DMS114 treated with DMSO at 0.1 percent for 48 hours (cell line): Measurements from ENCODE around the gene OR2L13.
"Not testable (repeated sequence)": the region's sequence is repeated elsewhere in the genome, so short reads cannot be mapped to it uniquely, and the experiment has no call there.

Source experiments
- DNase-seq: peaks from one replicate; lab custom pipeline; 2025; ENCODE audit not compliant: unreplicated experiment; lab: John Stamatoyannopoulos, UW

OR2L13 gene, protein sequence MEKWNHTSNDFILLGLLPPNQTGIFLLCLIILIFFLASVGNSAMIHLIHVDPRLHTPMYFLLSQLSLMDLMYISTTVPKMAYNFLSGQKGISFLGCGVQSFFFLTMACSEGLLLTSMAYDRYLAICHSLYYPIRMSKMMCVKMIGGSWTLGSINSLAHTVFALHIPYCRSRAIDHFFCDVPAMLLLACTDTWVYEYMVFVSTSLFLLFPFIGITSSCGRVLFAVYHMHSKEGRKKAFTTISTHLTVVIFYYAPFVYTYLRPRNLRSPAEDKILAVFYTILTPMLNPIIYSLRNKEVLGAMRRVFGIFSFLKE

DNA sequence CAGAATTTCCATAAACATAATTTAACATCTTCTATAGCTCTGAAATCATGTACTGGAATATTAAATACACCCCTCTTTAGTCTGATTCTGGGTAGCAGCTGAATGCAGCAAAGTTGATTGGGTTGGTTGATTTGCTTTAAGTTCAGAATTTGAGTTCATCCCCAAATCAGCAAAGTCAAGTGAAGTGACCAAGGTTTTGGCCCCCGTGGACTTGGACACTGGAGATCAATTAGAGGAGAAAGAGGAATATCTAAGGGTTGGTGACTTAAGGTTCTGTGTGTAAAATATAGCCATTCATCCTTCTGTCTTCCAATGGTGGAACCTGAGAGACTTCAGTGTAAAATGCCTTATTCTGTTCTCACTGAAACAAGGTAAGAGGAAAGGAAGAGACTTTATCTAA lies at the start of gene OR2L13:
Gene OR2L13 (plus strand): TSS at position 301 of the 400 bp plus-strand sequence. CDS start 4,192 bp downstream, outside the sequence.
- no peak for DNase-seq

DNA sequence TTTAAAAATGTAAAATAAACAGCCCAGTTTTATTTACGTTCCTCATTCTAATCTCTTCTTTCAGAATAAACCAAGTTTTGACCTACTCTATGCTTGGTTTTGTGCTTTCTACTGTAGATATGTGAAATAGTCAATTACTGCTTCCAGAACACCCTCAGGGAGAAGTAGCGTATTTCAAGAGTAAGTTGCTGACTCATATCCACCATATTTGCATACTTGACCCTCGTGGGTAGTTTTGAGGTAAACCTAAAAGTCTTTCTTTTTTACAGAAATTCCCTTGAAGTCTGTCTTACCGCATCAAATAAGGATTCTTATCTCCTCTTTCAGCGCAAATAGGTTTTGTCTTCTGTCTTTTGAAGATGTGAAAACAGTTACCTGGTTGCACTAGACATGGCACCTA lies 49.8 kb upstream of the OR2L13 start:
- no peak for DNase-seq

DNA sequence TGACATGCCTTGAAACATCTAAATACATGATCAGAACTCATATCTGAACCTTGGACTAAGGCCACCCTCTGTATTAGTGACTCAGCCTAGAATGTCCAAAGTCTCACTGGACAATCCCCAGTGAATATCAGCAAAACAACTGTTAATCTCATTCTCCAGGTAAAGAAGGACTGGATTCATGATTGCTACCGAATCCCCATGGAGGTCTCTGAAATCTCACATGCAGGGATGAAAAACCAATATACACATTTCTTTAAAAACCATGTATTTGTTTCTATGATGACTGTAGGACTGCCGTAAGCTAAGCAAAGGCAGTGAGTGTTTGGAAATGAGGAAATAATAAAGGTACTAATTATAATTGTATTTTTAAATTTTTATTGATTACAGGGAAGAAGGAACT lies 48.4 kb upstream of the OR2L13 start, which contains the start of gene OR2L3:
Gene OR2L3 (plus strand): TSS at position 301 of the 400 bp plus-strand sequence. CDS start 13,846 bp downstream, outside the sequence.
- no peak for DNase-seq

DNA sequence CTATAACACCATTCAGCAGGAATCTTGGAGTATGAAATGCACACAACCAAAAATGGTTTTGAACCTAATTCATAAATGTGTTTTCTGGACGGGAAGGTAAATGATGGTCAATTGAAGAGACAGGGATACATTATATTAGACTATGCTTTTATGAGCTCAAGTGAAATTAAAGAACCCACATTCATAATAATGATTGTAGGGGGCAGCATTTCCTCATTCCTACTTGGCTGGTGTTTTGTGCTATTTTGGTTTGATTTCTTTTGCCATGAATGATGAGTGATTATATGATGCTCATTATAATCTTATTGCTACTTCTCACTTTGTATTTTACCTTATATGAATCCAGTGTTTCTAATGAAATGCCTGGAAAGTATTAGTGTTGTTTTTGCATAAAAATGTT lies 48.0 kb upstream of the OR2L13 start:
- no peak for DNase-seq

DNA sequence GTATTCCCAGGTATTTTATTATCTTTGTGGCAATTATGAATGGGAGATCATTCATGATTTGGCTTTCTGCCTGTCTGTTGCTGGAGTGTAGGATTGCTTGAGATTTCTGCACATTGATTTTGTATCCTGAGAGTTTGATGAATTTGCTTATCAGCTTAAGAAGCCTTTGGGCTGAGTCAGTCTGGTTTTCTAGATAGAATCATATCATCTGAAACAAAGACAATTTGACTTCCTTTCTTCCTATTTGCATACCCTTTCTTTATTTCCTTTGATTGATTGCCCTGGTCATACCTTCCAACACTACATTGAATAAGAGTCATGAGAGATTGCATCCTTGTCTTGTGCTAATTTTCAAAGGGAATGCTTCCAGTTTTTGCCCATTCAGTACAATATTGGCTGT lies 40.3 kb upstream of the OR2L13 start:
- no peak for DNase-seq

DNA sequence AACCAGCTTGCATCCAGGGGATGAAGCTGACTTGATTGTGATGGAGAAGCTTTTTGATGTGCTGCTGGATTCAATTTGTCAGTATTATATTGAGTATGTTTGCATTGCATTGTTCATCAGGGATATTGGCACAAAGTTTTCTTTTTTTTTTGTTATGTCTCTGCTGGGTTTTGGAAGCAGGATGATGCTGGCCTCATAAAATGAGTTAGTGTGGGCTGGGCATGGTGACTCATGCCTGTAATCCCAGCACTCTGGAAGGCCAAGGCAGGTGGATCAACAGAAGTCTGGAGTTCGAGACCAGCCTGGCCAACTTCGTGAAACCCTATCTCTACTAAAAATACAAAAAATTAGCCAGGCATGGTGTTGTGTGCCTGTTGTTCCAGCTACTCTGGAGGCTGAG lies 39.7 kb upstream of the OR2L13 start:
- no peak for DNase-seq

DNA sequence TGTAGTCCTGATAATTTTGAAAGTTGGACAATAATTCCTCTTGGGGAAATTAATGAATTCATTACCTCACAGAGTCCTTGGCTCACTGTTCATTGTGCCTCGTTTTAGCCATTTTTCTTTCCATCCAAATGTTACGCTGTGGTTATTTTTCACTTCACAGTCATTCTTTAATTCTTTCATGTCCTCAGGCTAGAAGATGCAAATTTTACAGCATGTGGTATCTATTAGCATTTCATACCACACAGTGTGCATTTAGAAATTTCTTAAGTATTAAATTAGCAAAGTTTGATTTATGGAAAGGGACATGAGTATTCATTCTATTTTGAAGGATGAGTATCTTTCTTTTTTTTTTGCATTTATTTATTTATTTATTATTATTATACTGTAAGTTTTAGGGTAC lies 29.9 kb upstream of the OR2L13 start:
- no peak for DNase-seq

DNA sequence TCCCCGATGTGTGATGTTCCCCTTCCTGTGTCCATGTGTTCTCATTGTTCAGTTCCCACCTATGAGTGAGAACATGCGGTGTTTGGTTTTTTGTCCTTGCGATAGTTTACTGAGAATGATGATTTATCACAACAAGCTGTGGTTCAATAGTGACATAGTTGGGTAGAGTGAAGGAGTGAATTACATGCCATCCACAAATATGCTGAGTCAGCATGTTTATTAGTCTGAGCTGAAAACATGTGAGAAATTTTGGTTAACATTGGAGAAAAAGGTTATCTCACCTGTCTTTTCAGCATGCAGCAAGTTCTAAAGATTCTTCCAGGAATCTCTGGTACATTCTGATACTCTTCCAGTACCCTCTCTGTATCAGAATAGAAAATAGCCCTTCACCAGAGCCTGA lies 29.4 kb upstream of the OR2L13 start:
- no peak for DNase-seq

DNA sequence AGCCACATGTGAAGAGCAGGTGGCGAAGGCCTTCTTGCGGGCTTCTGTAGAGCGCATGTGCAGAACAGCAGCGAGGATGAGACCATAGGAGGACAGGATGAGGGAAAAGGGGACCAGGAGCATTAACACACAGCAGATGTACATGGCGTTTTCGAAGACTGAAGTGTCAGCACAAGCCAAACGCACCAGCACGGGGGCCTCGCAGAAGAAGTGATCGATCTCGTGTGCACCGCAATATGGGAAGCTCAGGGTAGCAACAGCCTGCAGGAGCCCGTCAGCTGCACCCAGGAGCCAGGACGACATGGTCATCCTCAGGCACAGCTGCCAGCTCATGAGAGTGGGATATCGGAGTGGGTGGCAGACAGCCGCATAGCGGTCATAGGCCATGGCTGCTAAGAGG lies 11.1 kb upstream of the OR2L13 start:
- not testable (repeated sequence) for DNase-seq

DNA sequence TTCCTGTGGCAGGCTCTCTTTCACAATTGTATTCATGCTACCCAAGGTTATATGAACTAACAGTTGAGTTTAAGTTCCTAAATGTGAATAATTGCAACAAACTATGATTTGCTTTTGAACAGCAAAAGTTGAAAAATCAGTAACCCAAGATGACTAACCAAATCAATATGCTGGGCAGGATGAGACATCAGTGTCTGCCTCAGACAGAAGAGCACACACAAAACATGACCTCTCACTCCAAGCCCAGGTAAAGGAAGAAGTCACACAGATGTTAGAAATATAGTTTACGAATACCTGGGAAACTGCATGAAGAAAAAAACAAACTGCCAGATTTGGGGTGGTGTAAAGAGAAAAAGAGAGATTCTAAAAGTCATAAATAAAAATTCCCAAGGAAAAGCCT lies 3.5 kb downstream of the OR2L13 start:
- DNase-seq: no peak

DNA sequence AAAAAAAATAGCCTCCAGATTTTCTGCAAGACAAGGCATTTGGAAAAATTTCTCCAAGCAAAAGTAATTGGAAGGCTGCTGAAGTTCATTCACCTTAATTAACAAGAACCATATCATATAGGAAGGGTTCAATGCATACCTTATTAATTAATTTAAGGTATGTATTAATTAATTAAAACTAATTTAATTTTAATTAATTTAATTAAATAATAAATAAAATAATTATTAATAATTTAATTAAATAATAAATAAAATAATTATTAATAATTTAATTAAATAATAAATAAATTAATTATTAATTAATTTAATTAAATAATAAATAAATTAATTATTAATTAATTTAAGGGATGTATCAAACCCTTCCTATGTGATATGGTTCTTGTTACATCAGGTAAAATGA lies 7.9 kb downstream of the OR2L13 start:
- DNase-seq: no peak

DNA sequence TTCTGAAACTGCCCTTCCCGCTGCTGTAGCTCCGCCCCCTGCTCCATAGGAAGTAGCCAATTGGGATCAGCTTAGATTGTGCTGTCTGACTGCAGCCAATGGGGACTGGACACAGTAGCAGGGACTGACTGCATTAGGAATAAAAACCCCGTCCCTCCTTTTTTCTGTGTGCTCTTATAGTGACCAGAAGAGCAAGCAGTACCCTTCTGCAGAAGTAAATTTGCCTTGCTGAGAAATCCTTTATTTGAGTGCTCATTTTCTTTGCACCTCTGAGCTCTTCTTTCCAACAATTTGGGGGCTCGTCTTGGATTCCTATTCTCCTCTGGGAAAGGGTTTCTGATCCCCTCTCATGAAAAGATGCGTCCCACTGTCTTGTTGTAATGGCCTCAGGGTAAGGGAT lies 16.2 kb downstream of the OR2L13 start:
- no peak for DNase-seq

DNA sequence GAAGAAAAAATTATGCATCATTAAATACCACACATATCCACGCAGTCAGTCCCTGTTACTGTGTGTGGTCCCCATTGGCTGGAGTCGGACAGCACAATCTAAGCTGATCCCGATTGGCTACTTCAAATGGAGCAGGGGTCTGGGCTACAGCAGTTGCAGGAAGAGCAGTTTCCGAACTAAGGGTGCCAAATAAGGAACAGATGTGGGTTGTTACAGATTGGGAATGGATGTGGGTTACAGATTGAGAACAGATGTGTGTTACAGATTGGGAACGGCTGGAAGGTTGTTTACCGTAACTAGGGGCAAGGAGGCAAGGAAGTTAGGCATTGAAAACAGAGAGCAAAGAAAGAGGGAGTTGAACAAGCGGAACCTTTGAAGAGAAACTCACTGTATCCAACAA lies 19.9 kb downstream of the OR2L13 start:
- DNase-seq: no peak

DNA sequence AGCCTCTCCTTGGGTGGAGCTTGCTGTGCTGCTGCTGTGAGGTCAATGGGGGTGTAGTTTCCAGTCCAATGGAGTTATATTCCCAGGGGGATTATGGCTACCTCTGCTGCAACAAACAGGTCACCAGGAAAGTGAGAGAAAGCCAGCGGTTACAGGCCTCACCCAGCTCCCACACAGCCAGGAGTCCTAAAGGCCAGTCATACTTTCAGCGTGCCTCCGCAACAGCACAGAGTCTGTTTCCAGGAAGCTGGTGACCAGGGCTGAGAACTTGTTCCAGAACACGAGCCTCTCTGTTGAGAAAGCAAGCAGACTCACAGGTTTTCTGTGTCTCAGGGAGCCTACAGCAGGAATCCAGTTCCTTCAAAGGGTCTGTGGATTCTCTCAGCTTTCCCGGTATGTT lies 32.7 kb downstream of the OR2L13 start:
- no peak for DNase-seq

DNA sequence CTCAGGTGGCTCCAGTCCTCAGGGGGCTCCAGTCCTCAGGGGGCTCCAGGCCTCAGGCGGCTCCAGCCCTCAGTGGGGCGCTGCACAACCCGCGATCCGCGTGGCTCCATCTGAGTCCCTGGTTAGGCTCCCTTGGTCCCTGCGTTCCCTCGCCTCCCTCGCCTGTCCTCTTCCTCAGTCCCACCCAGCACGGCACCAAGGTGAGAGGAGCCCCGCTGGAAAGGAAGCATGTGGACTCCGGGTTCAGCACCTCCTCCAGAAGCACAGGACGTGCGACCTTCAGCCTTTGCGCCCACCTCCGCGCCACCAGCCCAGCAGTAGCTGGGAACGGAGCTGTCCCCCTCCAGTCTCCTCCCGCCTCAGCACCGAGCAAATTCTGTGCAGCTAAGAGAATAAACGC lies 41.8 kb downstream of the OR2L13 start:
- DNase-seq: no peak

DNA sequence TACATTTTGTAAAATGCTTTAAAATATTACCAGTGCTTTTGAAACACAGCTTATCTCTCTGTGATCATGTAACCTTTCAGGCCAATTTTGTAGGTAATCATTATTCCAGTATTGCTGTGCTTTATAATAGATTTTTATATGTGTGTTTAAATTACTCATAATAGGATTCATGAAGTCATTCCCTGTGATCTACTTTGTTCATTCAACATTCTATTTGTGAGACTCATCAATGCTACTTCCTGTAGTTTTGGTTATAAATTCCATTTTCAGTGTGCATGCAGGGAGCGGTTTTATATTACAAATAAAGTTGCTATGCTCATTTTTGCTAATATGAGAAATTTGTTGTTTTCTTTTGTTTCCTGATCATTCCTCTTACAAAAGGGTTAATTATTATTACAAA lies 45.9 kb downstream of the OR2L13 start:
- DNase-seq: no peak

DNA sequence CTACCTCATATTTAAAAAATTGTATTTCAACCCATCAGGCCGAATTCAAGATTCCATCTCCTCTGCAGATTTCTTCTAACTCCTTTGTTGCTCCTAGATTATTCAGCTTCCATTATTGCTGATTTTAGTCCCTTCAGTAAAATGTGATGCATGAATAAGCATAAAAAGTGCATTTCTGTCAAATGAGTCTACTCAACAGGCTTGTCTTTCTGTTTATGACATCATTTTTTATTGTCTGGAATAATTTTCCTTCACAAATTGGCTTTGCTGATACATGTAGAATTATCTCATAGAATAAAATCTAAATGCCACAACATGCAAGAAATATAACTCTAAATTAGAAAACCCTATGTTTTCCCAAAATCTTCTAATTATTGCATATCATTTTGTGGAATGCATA lies 48.3 kb downstream of the OR2L13 start:
- DNase-seq: no peak

DNA sequence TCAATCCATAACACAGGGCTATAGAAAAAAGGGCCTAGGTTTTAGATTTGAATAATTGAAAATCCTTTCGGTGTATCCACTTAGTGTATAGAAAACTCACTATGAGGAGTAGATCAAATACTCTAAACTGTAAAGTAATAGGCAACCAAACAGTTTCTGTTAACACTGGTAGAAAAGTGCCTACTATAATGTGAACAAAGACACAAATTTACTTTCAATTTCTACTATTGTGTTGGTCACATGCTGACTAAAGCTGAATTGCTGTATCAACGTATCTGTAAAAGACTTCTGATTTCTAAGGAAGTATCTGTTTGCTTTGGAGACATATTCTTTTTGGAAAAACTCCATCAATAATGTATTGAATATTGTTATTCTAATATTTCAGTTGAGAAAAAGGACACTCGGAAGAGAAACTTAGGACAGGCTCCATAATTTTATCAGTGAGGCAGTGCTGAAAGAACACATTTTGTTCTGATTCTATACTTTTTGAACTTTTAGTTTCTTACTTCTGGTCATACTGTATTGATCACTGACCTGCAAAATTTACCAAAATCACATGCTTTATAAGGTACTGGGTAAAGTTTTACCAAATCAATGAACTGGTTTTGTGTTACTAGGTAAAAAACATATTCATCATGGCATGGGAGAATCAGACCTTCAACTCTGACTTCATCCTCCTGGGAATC lies 49.7 kb downstream of the OR2L13 start, which contains the start of gene OR2M5:
Gene OR2M5 (plus strand): TSS at position 636 of the 686 bp plus-strand sequence. CDS start 0 bp downstream, at position 636.
- DNase-seq: no peak
